HepG2 (cell line): ENCODE results near the gene SLC6A7. TPM values are rescaled to one million over a fixed set of nuclear protein-coding genes. Genes with fewer than 3 reads are reported as not detected.

Experiments used
- CREB1 ChIP-seq, 2 experiments: fragments of 450-650 bp in 1 of 2; IDR thresholded peaks; 2 replicates each; pipeline ENCODE4 v1.6.1; 2016 to 2017; ENCODE audit warnings: control low read depth in 1 of 2, mild to moderate bottlenecking in 1 of 2, missing compliant biosample characterization in 1 of 2, missing genetic modification characterization in 1 of 2
- ETV5 ChIP-seq: IDR thresholded peaks from 2 replicates; pipeline ENCODE4 v1.6.1; 2018; ENCODE audit warnings: missing biosample characterization, missing genetic modification reagents, inconsistent platforms, borderline replicate concordance
- HIVEP1 ChIP-seq: sonication (generic); formaldehyde crosslinking; IDR thresholded peaks from 2 replicates; pipeline ENCODE4 v1.4.0; 2020; ENCODE audit warnings: mild to moderate bottlenecking, missing genetic modification reagents
- HNF1A ChIP-seq, 2 experiments: sonication (generic) in 1 of 2; formaldehyde crosslinking in 1 of 2; IDR thresholded peaks; 2 replicates each; pipeline versions ENCODE4 v1.4.0 to v1.6.1; 2016 to 2020; ENCODE audit warnings: borderline replicate concordance in 1 of 2, low read depth in 1 of 2, mild to moderate bottlenecking in 1 of 2, missing genetic modification reagents in 1 of 2
- HNRNPUL1 ChIP-seq: fragments of 200-400 bp; formaldehyde crosslinking; IDR thresholded peaks from 2 replicates; pipeline ENCODE4 v1.6.1; 2017; ENCODE audit warnings: low read depth, mild to moderate bottlenecking, low read length, moderate library complexity
- JUNB ChIP-seq: sonication (generic); formaldehyde crosslinking; IDR thresholded peaks from 2 replicates; pipeline ENCODE4 v1.8.0; 2022; ENCODE audit warnings: missing genetic modification reagents, mild to moderate bottlenecking, borderline replicate concordance
- NR2F6 ChIP-seq, 2 experiments: IDR thresholded peaks; 2 replicates each; pipeline ENCODE4 v1.6.1; 2016; ENCODE audit warnings: antibody characterized with exemption in 1 of 2, mild to moderate bottlenecking in 1 of 2
- NRL ChIP-seq: sonication (generic); formaldehyde crosslinking; IDR thresholded peaks from 2 replicates; pipeline ENCODE4 v1.5.0; 2020; ENCODE audit warnings: missing genetic modification reagents, mild to moderate bottlenecking, moderate library complexity, borderline replicate concordance
- SNAPC4 ChIP-seq: sonication (generic); formaldehyde crosslinking; IDR thresholded peaks from 2 replicates; pipeline ENCODE4 v1.4.0; 2020; ENCODE audit warnings: mild to moderate bottlenecking, missing genetic modification reagents
- SP4 ChIP-seq: sonication (generic); formaldehyde crosslinking; IDR thresholded peaks from 2 replicates; pipeline ENCODE4 v1.8.1; 2023; ENCODE audit warnings: mild to moderate bottlenecking, missing genetic modification reagents
- WIZ ChIP-seq: sonication (generic); formaldehyde crosslinking; IDR thresholded peaks from 2 replicates; pipeline ENCODE4 v1.5.1; 2020; ENCODE audit warnings: mild to moderate bottlenecking, missing genetic modification reagents
- ZKSCAN5 ChIP-seq: sonication (generic); formaldehyde crosslinking; IDR thresholded peaks from 2 replicates; pipeline ENCODE4 v1.5.1; 2020; ENCODE audit warnings: mild to moderate bottlenecking, missing genetic modification reagents
- ZNF572 ChIP-seq: sonication (generic); formaldehyde crosslinking; IDR thresholded peaks from 2 replicates; pipeline ENCODE4 v1.5.1; 2020; ENCODE audit warnings: mild to moderate bottlenecking, missing genetic modification reagents
- ZNF780A ChIP-seq: sonication (generic); formaldehyde crosslinking; IDR thresholded peaks from 2 replicates; pipeline ENCODE4 v1.8.0; 2022; ENCODE audit warnings: mild to moderate bottlenecking, missing genetic modification reagents, moderate library complexity
- polyA plus RNA-seq, 8 experiments: library from polyadenylated mRNA; depleted of rRNA in 3 of 8; stranded (reverse) in 7 of 8; unstranded in 1 of 8; fragments of >200 nt; fragmentation: Illumina TruSeq in 4 of 8; extraction: Trizol in 4 of 8; gene quantifications; 2 replicates each; pipeline versions ENCODE4 v1.2.1 to v1.2.3, GENCODE V29; 2011 to 2016; ENCODE audit warnings: low read depth in 4 of 8, missing spikeins in 1 of 8, mixed read lengths in 1 of 8; ENCODE audit not compliant: insufficient read depth in 1 of 8
- total RNA-seq, 5 experiments: library from RNA; depleted of rRNA; stranded (reverse); fragments of >200 nt; fragmentation: Illumina TruSeq; extraction: Trizol; gene quantifications; 2 replicates each; pipeline ENCODE4 v1.2.3, GENCODE V29; 2016; ENCODE audit warnings: low read depth in 1 of 5
- TF ChIP-seq, protein P1 (sequence below): sonication (generic); formaldehyde crosslinking; IDR thresholded peaks from 2 replicates; pipeline ENCODE4; 2020; ENCODE audit warnings: missing genetic modification reagents, mild to moderate bottlenecking, borderline replicate concordance

The SLC6A7 gene
- total and polyA plus RNA-seq, 2 of the 13 experiments (the other 11 are each of a cell fraction or from before 2014, with no cell fraction given): not detected

DNA sequence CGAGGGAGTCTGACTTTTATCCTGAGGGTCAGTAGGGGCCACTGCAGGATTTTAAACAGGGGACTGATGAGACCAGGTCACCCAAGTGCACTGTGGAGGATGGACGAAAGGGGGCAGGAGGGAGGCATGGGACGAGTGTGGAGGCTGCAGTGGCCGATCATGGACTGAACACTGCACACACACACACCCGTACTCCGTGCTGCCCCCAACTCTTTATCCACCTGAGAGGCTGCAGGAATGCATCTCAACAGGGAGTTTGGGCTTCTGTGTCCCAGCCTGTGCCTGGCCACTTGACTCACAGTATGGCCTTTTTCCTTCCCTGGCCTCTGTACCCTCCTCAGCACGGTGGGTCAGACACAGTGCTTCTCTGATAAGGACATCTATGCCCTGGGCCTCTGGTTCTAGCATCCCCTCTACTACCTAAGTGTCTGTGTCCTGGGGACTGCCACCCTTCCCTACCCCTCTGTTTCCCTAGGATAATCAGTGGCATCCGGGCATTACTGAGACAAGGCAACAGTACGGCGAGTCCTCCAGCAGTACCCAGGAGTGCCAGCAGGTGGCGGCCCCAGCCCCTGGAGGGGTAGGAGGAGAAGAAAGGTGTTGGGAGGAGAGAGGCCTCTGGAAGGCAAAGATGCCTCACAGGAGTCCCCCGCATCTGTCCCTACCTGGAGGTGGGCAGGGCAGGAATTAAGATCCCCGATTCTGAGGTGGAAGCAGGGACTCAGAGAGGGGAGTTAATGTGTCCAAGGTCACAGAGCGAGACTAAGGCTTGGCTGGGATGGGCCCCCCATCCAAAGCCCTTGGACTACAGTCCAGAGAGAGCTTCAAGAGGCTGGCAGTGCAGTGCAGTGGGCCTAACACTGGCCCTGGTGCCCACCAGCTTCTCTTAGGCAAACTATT, 28.4 kb upstream of the SLC6A7 start (continued):
- no peak for TF ChIP-seq SNAPC4 (CRISPR knock-in tag)
- 0 out of 2 replicates have a peak, but pooled peaks have one; percentile 41 for TF ChIP-seq ZKSCAN5 (CRISPR knock-in tag)
- no peak for TF ChIP-seq ZNF572
- TF ChIP-seq HIVEP1 (CRISPR knock-in tag): no peak
- no peak for TF ChIP-seq JUNB (CRISPR knock-in tag)
- TF ChIP-seq CREB1 (IDR thresholded peaks at IDR 0.05): no peak
- no peak for TF ChIP-seq CREB1 (CRISPR knock-in tag; IDR thresholded peaks at IDR 0.05)
- no peak for TF ChIP-seq SP4
- TF ChIP-seq ETV5 (CRISPR knock-in tag): peak; percentile 15; the same call in 1 of the 2 replicates
- TF ChIP-seq ZNF780A (CRISPR knock-in tag): no peak
- no peak for TF ChIP-seq HNRNPUL1
- TF ChIP-seq WIZ (CRISPR knock-in tag): no peak
- TF ChIP-seq, protein P1, sequence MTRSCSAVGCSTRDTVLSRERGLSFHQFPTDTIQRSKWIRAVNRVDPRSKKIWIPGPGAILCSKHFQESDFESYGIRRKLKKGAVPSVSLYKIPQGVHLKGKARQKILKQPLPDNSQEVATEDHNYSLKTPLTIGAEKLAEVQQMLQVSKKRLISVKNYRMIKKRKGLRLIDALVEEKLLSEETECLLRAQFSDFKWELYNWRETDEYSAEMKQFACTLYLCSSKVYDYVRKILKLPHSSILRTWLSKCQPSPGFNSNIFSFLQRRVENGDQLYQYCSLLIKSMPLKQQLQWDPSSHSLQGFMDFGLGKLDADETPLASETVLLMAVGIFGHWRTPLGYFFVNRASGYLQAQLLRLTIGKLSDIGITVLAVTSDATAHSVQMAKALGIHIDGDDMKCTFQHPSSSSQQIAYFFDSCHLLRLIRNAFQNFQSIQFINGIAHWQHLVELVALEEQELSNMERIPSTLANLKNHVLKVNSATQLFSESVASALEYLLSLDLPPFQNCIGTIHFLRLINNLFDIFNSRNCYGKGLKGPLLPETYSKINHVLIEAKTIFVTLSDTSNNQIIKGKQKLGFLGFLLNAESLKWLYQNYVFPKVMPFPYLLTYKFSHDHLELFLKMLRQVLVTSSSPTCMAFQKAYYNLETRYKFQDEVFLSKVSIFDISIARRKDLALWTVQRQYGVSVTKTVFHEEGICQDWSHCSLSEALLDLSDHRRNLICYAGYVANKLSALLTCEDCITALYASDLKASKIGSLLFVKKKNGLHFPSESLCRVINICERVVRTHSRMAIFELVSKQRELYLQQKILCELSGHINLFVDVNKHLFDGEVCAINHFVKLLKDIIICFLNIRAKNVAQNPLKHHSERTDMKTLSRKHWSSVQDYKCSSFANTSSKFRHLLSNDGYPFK: peak; percentile 68
- TF ChIP-seq HNF1A (IDR thresholded peaks at IDR 0.05; ENCODE audit: low read depth): no peak
- TF ChIP-seq HNF1A (CRISPR knock-in tag; IDR thresholded peaks at IDR 0.05; ENCODE audit: borderline replicate concordance): no peak
- peak; percentile 26; the same call in 1 of the 2 replicates for TF ChIP-seq NR2F6 (IDR thresholded peaks at IDR 0.05)
- TF ChIP-seq NR2F6 (CRISPR knock-in tag; IDR thresholded peaks at IDR 0.05): 0 out of 2 replicates have a peak, but pooled peaks have one; percentile 31
- peak; percentile 17; the same call in 1 of the 2 replicates for TF ChIP-seq NRL (CRISPR knock-in tag)
